ENCODE data around the gene GRM1.

DNA sequence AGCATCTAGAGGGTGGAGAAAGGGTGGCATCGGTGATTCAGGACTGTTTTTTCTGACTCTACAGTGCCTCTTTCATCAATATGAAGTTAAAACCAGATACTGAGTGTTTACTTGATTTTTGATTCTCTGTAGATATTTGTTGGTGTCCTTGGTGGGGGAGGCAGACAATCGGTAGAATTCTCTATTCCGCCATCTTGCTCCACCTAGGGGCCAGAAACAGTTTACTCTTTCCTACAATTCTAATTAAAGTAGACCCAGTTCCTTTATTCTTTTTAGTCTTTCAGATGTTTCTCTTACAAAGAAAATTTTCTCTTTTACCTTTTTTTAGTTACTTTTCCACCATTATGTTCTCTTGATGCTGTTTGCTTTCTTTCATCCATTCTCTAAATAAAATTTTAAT, 352.6 kb downstream of the GRM1 start:
- TF ChIP-seq, protein P1, sequence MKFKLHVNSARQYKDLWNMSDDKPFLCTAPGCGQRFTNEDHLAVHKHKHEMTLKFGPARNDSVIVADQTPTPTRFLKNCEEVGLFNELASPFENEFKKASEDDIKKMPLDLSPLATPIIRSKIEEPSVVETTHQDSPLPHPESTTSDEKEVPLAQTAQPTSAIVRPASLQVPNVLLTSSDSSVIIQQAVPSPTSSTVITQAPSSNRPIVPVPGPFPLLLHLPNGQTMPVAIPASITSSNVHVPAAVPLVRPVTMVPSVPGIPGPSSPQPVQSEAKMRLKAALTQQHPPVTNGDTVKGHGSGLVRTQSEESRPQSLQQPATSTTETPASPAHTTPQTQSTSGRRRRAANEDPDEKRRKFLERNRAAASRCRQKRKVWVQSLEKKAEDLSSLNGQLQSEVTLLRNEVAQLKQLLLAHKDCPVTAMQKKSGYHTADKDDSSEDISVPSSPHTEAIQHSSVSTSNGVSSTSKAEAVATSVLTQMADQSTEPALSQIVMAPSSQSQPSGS (tag by site-specific recombination; IDR thresholded peaks at IDR 0.05; ENCODE audit: low read depth), result no peak
- no peak for TF ChIP-seq HOXC10 (CRISPR knock-in tag; IDR thresholded peaks at IDR 0.05)
- no peak for TF ChIP-seq ZBTB7A (tag by site-specific recombination; IDR thresholded peaks at IDR 0.05; ENCODE audit: low read depth)
- TF ChIP-seq, protein P2, sequence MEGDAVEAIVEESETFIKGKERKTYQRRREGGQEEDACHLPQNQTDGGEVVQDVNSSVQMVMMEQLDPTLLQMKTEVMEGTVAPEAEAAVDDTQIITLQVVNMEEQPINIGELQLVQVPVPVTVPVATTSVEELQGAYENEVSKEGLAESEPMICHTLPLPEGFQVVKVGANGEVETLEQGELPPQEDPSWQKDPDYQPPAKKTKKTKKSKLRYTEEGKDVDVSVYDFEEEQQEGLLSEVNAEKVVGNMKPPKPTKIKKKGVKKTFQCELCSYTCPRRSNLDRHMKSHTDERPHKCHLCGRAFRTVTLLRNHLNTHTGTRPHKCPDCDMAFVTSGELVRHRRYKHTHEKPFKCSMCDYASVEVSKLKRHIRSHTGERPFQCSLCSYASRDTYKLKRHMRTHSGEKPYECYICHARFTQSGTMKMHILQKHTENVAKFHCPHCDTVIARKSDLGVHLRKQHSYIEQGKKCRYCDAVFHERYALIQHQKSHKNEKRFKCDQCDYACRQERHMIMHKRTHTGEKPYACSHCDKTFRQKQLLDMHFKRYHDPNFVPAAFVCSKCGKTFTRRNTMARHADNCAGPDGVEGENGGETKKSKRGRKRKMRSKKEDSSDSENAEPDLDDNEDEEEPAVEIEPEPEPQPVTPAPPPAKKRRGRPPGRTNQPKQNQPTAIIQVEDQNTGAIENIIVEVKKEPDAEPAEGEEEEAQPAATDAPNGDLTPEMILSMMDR (tag by site-specific recombination; IDR thresholded peaks at IDR 0.05), result no peak
- TF ChIP-seq KLF16 (tag by site-specific recombination; IDR thresholded peaks at IDR 0.05), result no peak
- no peak for TF ChIP-seq GLI4 (tag by site-specific recombination; IDR thresholded peaks at IDR 0.05)
- no peak for TF ChIP-seq ZNF169 (tag by site-specific recombination; IDR thresholded peaks at IDR 0.05)
- TF ChIP-seq, protein P3, sequence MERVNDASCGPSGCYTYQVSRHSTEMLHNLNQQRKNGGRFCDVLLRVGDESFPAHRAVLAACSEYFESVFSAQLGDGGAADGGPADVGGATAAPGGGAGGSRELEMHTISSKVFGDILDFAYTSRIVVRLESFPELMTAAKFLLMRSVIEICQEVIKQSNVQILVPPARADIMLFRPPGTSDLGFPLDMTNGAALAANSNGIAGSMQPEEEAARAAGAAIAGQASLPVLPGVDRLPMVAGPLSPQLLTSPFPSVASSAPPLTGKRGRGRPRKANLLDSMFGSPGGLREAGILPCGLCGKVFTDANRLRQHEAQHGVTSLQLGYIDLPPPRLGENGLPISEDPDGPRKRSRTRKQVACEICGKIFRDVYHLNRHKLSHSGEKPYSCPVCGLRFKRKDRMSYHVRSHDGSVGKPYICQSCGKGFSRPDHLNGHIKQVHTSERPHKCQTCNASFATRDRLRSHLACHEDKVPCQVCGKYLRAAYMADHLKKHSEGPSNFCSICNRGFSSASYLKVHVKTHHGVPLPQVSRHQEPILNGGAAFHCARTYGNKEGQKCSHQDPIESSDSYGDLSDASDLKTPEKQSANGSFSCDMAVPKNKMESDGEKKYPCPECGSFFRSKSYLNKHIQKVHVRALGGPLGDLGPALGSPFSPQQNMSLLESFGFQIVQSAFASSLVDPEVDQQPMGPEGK (tag by site-specific recombination; IDR thresholded peaks at IDR 0.05), result no peak

All from HEK293 (cell line).